HG02885 (cell line): Measurements from ENCODE around the gene ALDH1A1.

Experiments used
- ATAC-seq: cut with Tn5 transposase; IDR thresholded peaks from one replicate; pipeline ENCODE4 v1.9.1; 2021; ENCODE audit warnings: mild to moderate bottlenecking; ENCODE audit not compliant: unreplicated experiment, poor library complexity

The ALDH1A1 gene

DNA sequence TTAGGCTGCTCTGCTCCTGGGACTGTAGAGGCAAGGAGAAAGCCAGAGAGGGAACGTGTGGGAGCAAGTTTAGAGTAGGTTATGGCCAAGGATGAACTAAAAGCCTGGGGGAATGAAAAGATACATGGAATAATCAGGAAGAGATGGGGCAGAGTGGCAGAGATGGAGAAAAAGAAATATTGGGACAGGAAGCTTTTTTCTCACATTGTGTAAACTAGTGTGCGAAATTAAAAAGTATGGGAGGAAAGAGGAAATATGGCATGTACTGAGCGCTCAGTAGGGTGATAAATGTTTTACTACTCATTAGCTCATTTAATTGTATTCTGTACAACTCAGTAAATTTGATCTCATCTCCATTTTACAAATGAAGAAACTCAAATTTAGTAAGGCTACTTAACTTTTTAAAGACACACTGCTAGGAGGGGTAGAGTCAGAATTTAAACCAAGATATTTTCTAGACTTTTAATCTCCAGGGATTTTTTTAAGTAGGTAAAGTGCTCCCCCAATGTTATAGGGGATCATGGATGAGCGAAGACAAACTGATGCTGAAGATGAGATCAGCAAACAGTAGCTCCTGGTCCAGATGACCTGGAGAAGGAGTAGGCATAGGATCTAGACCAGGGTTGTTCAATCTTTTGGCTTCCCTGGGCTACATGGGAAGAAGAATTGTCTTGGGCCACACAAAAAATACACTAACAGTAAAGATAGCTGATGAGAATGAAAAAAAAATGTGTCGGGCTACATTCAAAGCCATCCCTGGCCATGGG, 30.8 kb downstream of the ALDH1A1 start:
- no peak for ATAC-seq

DNA sequence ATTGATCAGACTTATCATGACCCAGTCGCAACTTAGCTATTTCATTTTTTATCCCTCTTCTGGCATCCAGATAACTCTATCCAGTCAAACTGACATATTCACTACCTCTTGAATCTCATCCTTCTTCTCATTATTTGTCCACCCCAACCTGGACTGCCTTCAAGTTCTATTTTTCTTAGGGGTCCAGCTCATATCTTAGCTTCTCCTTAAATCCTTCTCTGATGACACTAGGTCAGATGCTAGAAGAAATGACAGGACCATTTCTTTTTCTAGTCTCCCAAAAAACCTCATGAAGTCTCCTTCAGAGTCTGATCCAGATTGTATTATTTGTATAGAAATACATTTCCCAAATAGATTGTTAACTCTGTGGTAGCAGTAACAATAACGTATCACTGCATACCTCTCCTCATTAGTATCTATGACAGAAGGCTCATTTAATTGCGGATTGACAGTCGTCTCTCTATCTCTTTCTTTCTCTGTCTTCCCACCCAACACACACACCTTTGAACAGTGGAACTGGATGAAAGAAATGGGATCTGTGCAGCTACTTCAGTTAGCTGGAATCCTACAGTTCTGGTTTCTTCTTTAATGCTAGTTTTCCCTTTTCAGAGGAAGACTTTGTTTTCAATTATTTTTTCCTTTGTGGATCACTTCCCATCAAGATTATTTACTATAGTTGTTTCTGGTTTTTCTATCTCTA, 33.5 kb downstream of the ALDH1A1 start:
- ATAC-seq, result no peak

DNA sequence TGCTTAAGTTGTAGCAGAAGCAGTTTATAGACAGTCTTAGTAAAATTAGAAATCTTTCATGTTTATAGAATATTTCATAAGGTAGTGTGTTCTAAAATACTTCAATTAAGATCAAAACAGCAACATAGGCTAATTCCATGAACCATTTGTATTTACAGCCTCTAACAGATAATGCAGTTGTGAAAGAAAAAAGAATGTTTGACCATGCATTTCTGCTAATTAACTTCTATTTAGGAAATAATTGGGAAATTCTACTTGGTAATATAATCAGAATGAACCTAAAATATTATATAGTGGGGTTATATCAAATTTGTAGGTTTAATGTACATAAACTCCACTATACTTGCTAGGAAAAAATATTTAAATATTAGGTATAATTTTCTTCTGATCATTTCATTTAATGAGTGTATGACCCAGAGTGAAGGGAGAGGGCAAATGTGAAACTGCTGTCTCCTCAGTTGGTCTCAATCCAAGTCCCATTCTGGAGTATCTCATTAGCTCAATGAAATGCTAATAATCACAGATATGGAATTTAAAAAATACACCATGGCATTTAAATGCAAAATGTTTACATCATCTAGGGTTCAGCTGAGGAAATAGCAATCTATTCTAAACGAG, 34.9 kb downstream of the ALDH1A1 start:
- ATAC-seq, result no peak

DNA sequence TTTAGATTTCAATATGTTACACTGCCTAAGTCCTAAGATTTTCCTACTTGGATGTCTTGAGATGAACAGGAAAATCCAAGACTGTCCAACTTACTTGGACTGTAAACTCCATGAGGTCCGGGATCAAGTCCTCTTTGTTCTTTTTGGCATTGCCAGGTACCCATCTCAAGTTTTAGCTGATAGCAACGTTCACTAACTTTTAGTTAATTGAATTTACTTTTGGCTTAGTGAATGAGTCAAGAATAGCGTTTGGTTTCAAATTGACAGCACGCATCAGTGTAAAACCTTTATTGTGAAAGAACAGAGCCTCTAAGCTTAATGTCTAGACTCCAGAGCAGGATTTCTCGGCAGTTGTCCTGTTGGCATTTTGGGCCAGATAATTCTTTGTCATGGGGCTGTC, 37.2 kb downstream of the ALDH1A1 start:
- ATAC-seq, result no peak

DNA sequence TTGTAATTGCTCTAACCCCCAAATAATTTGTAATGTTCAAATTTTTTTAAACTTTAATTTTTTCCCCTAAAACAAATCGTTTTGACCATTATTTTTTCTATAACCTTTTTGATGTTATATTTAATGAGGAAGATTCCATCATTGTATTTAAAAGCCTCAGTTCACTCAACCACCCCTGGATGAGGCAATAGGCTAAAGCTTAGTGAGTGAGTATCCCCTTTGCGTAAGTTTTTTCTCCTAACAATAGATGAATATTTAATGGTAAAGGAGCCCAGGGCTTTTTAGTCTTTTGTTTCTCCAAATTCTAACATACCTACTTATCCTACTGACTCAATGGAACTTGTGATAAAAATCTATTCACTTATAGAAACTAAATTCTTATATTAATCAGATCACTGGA, 38.1 kb downstream of the ALDH1A1 start:
- no peak for ATAC-seq

DNA sequence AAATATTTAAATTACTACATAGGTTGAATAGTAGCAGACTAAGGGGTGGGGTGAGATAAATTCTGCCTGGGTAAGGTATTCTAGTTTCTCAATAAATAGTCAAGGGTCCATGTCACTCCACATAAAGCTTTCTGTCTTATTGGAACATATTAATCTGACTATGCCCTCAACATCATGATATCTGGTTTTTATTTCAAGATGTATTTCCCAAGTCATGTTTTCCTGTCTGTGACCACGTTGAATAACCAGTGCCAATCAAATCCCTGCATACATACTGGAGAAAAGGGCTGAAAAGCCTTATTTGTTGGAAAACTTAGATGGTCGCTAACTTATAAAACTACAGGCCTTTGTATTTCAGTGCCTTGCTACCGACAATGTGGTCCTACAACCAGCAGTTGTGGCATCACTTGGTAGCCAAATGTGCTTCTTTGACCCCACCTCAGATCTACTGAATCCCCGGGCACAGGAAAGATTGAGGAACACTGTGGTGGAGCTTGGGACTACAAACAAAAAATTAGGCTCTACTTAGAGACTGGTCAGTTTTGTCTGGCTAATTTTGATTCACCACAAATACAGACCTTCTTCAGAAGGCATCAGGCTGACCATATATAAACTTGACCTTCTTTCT, 39.4 kb downstream of the ALDH1A1 start:
- no peak for ATAC-seq

DNA sequence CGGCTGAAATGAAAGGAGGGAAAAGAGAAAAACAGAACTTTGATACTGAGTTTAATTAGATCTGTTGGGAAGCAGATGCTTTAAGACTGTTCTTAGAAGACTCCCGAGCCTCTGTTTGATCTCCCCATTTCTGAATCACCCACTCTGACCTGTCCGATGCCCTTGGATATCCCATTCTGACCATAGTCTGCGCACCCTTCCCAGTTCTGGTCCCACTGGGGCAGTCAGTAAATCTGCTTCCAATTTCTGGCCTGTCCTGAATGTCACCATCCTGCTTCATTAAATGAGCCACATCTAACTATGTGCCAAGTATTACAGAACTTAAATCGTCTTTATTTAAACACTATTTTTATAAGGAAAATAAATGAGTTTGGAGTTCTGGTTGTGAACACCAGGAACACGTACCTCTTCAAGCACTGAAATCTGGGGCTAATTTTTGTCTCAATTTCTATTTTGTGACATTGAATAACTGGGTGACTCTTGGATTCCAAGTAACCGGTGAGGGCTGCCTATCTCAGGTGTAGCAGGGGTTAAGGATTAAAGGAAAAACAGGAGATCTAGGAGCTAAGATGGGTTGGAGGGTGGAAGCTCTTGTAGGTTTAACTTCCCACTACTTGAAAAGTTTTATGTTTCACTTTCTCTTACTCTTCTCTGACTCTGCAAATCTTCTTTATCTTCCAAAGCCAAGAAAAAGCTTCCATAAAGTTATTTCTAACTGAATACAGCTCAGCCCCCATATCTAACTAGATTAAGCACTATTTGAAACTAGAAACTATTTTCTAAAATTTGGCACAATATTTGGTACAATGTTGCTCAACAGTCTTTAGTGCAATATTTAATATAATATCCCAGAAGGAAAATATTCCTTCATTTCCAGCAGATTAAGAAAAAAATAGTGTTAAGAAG, 40.1 kb downstream of the ALDH1A1 start:
- ATAC-seq, result no peak

DNA sequence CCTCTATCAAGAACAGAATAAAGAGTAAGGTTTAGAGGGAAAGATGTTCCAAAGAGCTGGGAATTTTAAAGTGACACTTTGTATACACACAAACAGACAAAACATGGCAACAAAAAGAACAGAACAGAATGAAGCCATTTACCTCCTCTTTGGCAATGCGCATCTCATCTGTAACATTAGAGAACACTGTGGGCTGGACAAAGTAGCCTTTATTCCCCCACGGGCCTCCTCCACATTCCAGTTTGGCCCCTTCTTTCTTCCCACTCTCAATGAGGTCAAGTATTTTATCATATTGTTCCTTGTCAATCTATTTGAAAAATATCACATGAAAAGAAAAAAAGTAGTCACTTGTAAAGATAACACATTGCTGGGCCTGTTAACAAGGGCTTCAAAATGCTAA, 41.0 kb downstream of the ALDH1A1 start:
- ATAC-seq, result no peak

DNA sequence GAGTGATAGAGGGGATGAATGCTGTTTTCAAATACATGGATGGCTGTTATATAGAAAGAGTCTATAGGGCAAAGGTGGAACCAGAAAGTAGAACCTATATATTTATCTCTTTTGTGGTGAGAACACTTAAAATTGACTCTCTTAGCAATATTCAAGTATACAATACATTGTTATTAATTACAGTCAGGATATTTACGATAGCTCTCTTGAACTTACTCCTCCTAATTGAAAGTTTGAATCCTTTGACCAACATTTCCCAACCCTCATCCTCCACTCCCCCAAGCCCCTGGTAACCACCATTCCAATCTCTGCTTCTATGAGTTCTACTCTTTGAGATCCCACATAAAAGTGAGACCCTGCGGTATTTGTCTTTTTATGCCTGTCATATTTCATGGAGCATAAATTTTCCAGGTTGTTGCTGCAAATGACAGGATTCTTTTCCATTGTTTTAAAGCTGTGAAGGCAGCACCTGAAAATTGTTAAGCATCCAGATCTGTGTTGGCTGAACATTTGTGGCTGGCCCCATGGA, 41.5 kb downstream of the ALDH1A1 start:
- ATAC-seq, result no peak

DNA sequence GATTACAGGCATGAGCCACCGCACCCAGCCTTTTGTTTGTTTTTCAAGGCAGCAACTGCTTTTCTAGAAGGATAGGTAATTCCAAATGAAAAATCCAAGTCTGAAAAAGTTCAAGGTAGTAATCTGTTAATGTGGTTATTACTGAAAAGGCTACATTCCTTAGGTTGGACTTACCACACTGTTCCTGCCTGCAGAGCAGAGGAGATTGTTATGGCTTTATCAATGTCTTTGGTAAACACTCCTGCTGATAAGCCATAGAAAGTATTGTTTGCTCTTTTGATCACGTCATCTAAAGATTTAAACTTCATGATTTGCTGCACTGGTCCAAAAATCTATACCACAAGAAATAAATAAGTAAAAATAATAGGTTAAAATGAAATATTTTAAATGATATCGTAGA, 43.4 kb downstream of the ALDH1A1 start:
- no peak for ATAC-seq

DNA sequence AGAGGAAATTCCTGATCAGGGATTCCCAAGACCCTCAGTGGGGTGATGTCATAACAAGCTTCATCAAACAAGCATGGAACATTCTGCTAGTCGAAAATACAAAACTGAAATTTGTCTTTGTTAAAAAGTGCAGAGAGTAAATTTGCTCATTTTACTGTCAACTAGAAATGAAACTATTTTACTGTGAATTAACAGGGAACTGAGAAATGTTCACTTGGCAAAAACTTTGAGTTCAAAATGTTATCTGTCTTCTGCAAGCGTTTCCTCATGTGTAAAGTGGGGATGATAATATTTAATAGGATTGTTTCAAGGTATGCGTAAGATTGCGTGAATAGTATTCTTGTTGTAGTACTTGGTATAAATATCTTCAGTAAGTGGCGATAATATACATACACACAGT, 45.4 kb downstream of the ALDH1A1 start:
- no peak for ATAC-seq

DNA sequence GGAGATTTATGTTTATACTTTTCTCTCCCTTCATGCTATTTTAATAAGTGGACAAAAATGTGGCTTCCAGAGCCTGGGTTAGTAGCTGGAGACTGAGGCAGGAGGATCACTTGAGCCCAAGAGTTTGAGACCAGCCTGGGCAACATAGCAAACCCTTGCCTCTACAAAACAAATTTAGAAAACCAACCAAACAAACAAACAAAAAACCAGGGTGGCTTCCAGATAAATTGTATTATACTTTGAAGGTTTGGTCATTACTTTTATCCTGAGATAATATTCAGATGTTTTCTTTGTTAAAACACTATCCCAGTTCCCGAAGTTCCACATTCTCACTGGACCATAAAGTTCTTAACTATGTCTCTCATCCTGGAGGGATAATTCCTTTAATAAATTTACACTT, 46.0 kb downstream of the ALDH1A1 start:
- ATAC-seq, result no peak

DNA sequence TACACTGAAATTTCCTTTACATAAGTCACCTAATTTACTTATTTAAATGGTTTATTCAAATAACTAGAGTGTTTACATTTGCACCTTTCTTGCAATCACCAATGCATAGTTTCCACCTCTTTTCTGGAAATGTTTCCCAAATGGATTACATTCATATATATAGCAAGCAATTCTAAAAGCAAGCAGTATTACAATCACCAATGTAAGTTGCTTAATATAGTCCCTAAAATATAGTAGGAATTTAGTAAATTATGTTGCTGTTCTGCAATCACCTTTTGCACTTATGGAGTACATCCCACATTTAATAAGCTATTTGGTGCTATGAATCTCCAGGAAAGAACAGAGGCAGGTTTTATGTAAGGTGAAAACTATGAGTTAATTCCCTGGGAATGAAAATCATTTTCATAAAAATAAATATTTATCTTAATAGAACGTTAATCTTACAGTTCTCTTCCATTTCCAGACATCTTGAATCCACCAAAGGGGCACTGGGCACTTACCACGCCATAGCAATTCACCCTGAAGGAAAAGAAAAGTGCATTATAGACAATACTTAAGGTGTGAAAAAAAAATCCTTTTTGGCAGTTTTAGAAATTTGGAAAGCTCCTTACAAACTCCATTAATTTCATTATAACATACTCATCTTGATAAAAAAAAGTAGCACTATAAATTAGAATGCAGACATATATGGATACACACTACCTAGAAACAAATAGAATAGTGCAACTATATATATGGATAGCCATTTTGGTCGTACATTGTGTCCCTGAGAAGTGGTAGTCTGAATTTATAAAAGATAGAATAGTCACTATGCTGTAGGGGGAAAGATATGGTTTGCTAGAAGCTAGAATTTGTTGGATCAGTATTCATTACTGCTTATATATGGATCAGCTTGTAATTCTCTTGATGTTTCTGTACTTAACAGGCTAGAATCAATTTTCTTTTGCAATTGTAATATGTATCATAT, 47.1 kb downstream of the ALDH1A1 start:
- no peak for ATAC-seq

DNA sequence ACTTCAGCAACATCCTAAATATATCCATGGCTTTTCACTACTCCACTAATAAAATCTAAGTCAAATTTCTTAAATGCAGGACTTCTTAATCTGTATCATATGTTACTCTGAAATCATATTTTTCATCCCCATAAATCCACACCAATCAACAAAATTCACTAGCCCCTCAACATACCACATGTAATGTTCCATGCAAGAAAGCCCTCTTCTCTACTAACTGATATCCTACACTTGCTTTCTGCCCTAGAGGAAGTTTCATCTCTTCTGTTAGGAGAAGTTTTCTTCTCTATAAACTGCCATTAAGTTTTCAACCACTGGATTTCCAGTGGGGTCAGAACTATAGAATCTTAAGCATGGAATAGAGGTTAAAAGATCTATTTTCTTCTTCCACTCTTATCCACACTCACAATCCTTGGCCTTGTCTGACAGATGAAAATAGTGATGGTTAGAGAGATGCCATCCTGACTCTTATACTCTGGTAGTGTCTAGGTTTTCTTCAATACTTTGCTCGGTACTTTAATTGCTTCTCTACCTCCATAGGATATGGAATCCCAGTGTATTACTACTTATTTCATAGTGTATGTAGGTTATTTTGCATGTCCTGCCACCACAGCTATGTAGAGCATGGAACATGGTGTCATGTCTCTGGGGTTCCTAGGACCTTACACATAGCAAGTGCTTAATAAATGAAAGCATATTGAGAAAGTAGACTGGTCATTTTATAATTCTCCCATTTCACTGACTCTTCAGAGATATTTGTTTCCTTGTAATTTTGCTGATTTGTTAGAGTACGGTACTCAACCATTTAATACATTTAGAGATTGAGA, 48.4 kb downstream of the ALDH1A1 start:
- no peak for ATAC-seq

DNA sequence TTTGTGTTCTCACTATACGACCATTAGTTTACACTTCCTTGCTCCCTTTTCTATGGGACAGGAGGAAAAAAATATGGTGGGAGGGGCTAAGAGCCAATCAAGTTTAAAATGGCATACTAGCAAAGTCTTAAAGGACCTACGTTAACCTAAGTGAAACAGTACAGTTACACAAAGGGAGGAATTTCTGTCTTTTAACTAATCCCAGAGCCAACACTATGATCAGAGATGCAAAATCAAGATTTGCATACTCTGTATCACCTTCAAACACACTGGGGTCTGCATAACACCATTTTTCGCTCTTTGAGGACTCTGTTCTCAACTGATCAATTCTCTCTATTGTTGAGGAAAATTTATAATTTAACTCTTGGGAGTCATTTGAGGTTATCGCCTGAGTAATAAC, 49.8 kb downstream of the ALDH1A1 start:
- no peak for ATAC-seq

DNA sequence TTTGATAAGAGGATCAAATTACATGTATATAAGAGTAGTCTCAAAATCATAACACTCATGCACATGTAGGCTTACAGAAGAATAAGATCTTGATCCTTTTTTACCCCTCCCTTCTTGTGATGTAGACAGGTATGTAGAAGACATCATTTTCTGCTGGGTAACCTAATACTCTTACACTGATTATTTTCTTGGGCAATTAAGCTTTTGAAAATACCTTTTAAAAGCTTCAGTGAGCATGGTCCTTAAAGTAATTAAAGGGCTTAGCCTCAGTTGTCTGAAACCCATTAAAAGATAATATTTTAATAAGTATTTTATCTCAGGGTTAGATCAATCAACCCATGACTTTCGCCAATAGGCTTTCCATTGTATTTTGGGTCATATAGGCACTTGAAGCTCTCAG, 50.6 kb downstream of the ALDH1A1 start:
- ATAC-seq, result no peak

DNA sequence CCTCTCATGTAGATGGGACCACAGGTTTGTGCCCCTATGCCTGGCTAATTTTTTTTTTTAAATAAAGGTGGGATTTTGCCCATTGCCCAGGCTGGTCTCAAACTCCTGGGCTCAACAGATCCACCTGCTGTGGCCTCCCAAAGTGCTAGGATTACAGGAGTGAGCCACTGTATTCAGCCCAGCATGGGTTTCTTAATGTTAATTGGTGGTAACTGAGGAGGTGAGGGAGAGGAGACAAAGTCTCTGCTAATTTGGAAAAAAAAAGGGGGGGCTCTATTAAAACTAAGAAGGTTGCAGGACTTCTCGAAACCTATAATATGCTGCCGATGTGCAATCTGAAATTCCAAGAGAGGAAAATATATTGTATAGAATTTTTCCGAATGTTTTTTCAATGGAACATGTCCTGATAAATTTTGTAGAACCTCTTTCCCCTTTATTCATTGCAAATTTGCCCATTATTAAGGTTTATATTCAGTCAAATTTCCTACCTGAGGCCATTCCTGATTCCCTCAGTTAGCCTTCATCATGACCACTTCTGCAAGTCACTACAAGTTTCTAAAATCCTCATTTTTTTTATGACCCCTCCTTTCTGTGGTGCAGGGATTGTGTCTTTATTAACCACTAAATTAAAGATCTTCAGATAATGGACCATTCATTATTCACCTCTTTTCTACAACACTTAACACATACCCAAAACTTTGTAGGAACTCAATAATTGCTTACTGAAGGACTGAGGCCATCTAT, 52.9 kb downstream of the ALDH1A1 start:
- no peak for ATAC-seq
